Caco-2 (cell line): ENCODE measurements around the gene TRPM4. TPM values are rescaled to one million over a fixed set of nuclear protein-coding genes. Genes with fewer than 3 reads are reported as not detected.

Source experiments
- BruUV-seq: library from RNA; stranded (reverse); fragments of 400-500 nt; replicated peaks from 2 replicates; lab custom pipeline; 2021; lab: Mats Ljungman, UMichigan
- CTCF ChIA-PET: fragments of 300-600 bp; sonication (Branson Sonifier 250); formaldehyde crosslinking; loops from one replicate; lab custom pipeline; 2022; ENCODE audit warnings: antibody characterized with exemption; lab: Charles Lee
- POLR2A ChIA-PET: fragments of 300-600 bp; sonication (Branson Sonifier 250); formaldehyde crosslinking; loops from one replicate; lab custom pipeline; 2022; ENCODE audit warnings: antibody characterized with exemption; lab: Charles Lee
- DNase-seq, 2 experiments: peaks; one replicate each; pipeline versions ENCODE4 v3.0.0 to v3.0.0-alpha.2; 2020 to 2022
- H3K27me3 ChIP-seq: replicated peaks from 2 replicates; pipeline ENCODE4 v1.6.0; 2011; ENCODE audit warnings: low read length; ENCODE audit not compliant: control insufficient read depth, insufficient read depth
- H3K36me3 ChIP-seq: 2 replicates; pipeline ENCODE4 v1.5.1; 2011; ENCODE audit warnings: low read length; ENCODE audit not compliant: control insufficient read depth, insufficient read depth
- H3K4me1 ChIP-seq: fragments of 250-450 bp; sonication (Bioruptor Pico); 2 replicates; pipeline ENCODE4 v1.5.1; 2020; ENCODE audit warnings: mild to moderate bottlenecking
- H3K4me3 ChIP-seq: 2 replicates; pipeline ENCODE4 v1.5.1; 2011; ENCODE audit warnings: low read depth, mild to moderate bottlenecking, control low read depth, low read length
- H3K9me3 ChIP-seq: fragments of 250-450 bp; sonication (Bioruptor Pico); 2 replicates; pipeline ENCODE4 v1.5.1; 2020; ENCODE audit warnings: mild to moderate bottlenecking, moderate library complexity
- H3K27ac Mint-ChIP-seq: one replicate; pipeline ENCODE4 v1.8.0; 2022; ENCODE audit warnings: mixed read lengths; ENCODE audit not compliant: unreplicated experiment
- H3K27me3 Mint-ChIP-seq: one replicate; pipeline ENCODE4 v1.8.0; 2022; ENCODE audit warnings: mixed read lengths; ENCODE audit not compliant: insufficient read depth, unreplicated experiment
- H3K36me3 Mint-ChIP-seq: one replicate; pipeline ENCODE4 v1.8.0; 2022; ENCODE audit warnings: mild to moderate bottlenecking, mixed read lengths; ENCODE audit not compliant: insufficient read depth, unreplicated experiment
- H3K4me1 Mint-ChIP-seq: one replicate; pipeline ENCODE4 v1.8.0; 2022; ENCODE audit warnings: low read depth, mixed read lengths; ENCODE audit not compliant: unreplicated experiment
- H3K4me3 Mint-ChIP-seq: one replicate; pipeline ENCODE4 v1.8.0; 2022; ENCODE audit warnings: mild to moderate bottlenecking, moderate library complexity, mixed read lengths; ENCODE audit not compliant: unreplicated experiment
- H3K9me3 Mint-ChIP-seq: one replicate; pipeline ENCODE4 v1.8.0; 2022; ENCODE audit warnings: mixed read lengths; ENCODE audit not compliant: unreplicated experiment
- CTCF ChIP-seq, 2 experiments: fragments of 200-600 bp in 1 of 2; IDR thresholded peaks; 1 replicate in 1 of 2; 2 replicates in 1 of 2; pipeline versions ENCODE4 v1.5.1 to v1.8.0; 2011 to 2022; ENCODE audit warnings: antibody characterized with exemption in 1 of 2, control low read depth in 1 of 2, inconsistent platforms in 1 of 2, low read depth in 1 of 2, low read length in 1 of 2, mild to moderate bottlenecking in 1 of 2, moderate library complexity in 1 of 2; ENCODE audit not compliant: insufficient read depth in 1 of 2, severe bottlenecking in 1 of 2, unreplicated experiment in 1 of 2
- intact Hi-C: fragments of 100-400 bp; cut with micrococcal nuclease; formaldehyde crosslinking; loops from one replicate; pipeline ENCODE4 v1.10.0; 2022; ENCODE audit not compliant: unreplicated experiment
- total RNA-seq: library from RNA; stranded (reverse); gene quantifications from 2 replicates; pipeline ENCODE4 v1.2.3, GENCODE V29; 2022

Gene TRPM4
- total RNA-seq, 1 experiment from 2014 or later, result 27.8 TPM

GRCh38 chr19:49233163-49233562, 75.6 kb downstream of the TRPM4 start:
- H3K4me3 Mint-ChIP-seq, result no peak overlapping the region
- Histone ChIP-seq H3K9me3 (no peaks in the 10 kb centered on the region), H3K36me3 (no peaks in the 10 kb centered on the region), H3K4me1 (no peaks in the 10 kb centered on the region), H3K27me3 (no peaks in the 10 kb centered on the region), H3K4me3 (no peak overlapping the region)
- TF ChIP-seq CTCF (IDR thresholded peaks at IDR 0.05; ENCODE audit: insufficient read depth in 1 of 2, low read depth in 1 of 2, low read length in 1 of 2, severe bottlenecking in 1 of 2, unreplicated experiment in 1 of 2), result no peak
- CTCF ChIA-PET, result no interaction called here
- POLR2A ChIA-PET, result no interaction called here
- DNase-seq, result no peak
- H3K9me3 Mint-ChIP-seq, result no peaks in the 10 kb centered on the region
- intact Hi-C loops, result no loop called here
- H3K27ac Mint-ChIP-seq, result no peak overlapping the region
- no peaks in the 10 kb centered on the region for H3K4me1 Mint-ChIP-seq
- peaks cover 8% of the 10 kb centered on the region for H3K27me3 Mint-ChIP-seq
- no peaks in the 10 kb centered on the region for H3K36me3 Mint-ChIP-seq
- no TSS peak for BruUV-seq

GRCh38 chr19:49241769-49242168, 84.2 kb downstream of the TRPM4 start:
- Histone ChIP-seq H3K36me3 (no peaks in the 10 kb centered on the region), H3K4me3 (no peak overlapping the region), H3K27me3 (no peaks in the 10 kb centered on the region), H3K9me3 (no peaks in the 10 kb centered on the region), H3K4me1 (no peaks in the 10 kb centered on the region)
- H3K4me1 Mint-ChIP-seq, result no peaks in the 10 kb centered on the region
- no peaks in the 10 kb centered on the region for H3K27me3 Mint-ChIP-seq
- H3K9me3 Mint-ChIP-seq, result no peaks in the 10 kb centered on the region
- DNase-seq, result no peak
- POLR2A ChIA-PET, result no interaction called here
- BruUV-seq, result no TSS peak
- intact Hi-C loops, result no loop called here
- no peak overlapping the region for H3K27ac Mint-ChIP-seq
- TF ChIP-seq CTCF (IDR thresholded peaks at IDR 0.05; ENCODE audit: insufficient read depth in 1 of 2, low read depth in 1 of 2, low read length in 1 of 2, severe bottlenecking in 1 of 2, unreplicated experiment in 1 of 2), result no peak
- H3K4me3 Mint-ChIP-seq, result no peak overlapping the region
- no peaks in the 10 kb centered on the region for H3K36me3 Mint-ChIP-seq
- CTCF ChIA-PET, result interaction anchor here (0.6 kb wide), 1 partner anchor 454 kb away, joined by 3 read pairs; no protein-coding TSS in a partner anchor

GRCh38 chr19:49243129-49243528, 85.5 kb downstream of the TRPM4 start:
- H3K4me3 ChIP-seq, result no peak overlapping the region
- ChIA-PET POLR2A (no interaction called here), CTCF (interaction anchor here (0.6 kb wide), 1 partner anchor 82 kb away, joined by 3 read pairs; the partner anchor contains the start of gene SLC6A16)
- intact Hi-C loops, result no loop called here
- Mint-ChIP-seq H3K4me3 (no peak overlapping the region), H3K9me3 (no peaks in the 10 kb centered on the region), H3K27me3 (no peaks in the 10 kb centered on the region), H3K27ac (no peak overlapping the region), H3K4me1 (no peaks in the 10 kb centered on the region), H3K36me3 (no peaks in the 10 kb centered on the region)
- H3K27me3 ChIP-seq, result no peaks in the 10 kb centered on the region
- BruUV-seq, result no TSS peak
- H3K4me1 ChIP-seq, result no peaks in the 10 kb centered on the region
- TF ChIP-seq CTCF (IDR thresholded peaks at IDR 0.05; ENCODE audit: insufficient read depth in 1 of 2, low read depth in 1 of 2, low read length in 1 of 2, severe bottlenecking in 1 of 2, unreplicated experiment in 1 of 2), result no peak
- no peaks in the 10 kb centered on the region for H3K36me3 ChIP-seq
- H3K9me3 ChIP-seq, result no peaks in the 10 kb centered on the region
- DNase-seq, result no peak
